ENCODE results near the gene SLC29A3.
"Not testable (repeated sequence)": the region's sequence is repeated elsewhere in the genome, so short reads cannot be mapped to it uniquely, and the experiment has no call there.

SLC29A3 gene

GRCh38 chr10:71347587-71348395, 28.7 kb downstream of the SLC29A3 start:
- DNase-seq, result no peak

- no peak for DNase-seq
Measured at GRCh38 chr10:71348850-71349249, 29.8 kb downstream of the SLC29A3 start.

DNA sequence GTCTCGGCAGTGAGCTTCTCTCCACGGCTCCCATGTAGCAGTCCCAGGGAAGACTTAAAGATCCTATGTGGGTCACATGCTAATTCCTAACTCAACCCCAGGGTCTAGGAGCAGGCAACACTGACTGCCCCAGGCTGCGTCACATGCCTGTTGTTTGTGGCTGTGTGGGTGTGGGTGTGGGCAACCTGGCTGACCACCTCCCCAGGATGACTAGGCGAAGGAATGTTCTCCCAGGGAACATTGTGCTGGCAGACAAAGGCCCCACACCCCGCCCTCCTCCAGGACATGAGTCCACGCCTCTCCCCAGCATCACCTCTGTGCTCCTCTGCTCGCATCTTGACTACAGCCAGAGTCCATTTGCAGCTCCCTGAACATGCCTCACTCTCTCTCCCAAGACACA, 30.3 kb downstream of the SLC29A3 start:
- DNase-seq, result no peak

GRCh38 chr10:71351087-71351486, 32.0 kb downstream of the SLC29A3 start:
- DNase-seq, result no peak

DNA sequence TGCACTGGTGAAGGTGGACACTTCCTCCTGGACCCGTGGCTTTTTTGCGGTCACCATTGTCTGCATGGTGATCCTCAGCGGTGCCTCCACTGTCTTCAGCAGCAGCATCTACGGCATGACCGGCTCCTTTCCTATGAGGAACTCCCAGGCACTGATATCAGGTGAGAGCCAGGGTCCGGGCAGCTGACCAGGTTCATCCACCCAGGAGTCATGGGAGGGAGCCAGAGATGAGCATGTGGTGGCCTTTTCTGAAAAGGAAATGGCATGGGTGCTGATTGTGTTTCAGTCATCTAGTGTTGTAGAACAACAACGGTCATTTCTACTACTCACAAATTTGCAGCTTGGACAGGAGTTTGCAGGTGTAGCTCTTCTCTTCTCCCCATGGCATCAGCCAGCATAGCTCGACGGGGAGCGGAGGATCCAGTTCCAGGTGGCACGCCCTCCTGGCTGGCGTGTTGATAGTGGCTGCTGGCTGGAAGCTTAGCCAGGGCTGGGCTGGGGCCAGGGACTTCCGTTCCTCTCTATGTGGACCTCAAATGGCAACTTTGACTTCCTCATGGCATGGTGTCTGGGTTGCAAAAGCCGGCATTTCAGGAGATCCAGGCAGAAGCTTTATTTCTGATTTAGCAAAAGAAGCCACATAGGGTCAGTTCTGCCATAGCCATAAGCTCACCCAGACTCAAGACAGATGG, 32.7 kb downstream of the SLC29A3 start:
- DNase-seq, result no peak

DNA sequence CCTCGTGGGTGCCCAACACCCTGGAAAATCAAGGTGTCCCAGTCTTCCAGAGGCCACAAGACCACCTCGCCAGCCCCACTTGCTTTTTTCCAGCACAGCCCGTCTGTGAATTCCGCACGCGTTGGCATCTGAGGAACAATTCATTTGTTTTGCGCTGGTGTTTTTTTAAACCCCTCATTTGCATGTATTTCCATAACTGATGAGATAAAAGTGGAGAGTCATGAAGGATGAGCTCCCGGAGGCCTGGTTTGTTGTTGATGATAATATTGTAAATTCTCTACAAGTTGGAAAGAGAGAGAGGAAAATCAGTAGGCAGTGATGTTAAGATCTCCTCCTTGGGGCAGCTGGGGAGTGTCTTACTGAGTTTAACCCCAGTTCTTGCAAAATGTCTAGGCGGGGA, 34.6 kb downstream of the SLC29A3 start:
- DNase-seq, result no peak

DNA sequence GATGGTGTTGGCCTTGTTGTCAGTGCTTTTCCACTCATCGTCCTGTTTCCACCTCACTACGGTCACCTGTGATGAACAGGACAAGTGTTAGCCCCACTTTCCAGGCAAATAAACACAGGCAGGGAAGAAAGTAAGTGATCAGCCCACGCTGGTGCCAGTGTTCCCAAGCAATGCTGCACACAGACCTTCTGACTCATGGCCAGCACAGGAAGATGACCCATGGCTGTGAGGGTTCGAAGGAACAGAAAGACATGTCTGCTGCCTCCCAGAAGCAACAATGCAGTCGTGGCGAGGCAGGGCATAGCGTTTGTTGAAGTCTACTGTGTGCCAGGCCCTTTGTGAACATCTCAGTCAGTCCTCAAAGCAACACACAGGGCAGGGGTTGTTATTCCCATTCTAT, 35.7 kb downstream of the SLC29A3 start:
- no peak for DNase-seq

GRCh38 chr10:71355886-71356285, 36.8 kb downstream of the SLC29A3 start:
- no peak for DNase-seq

DNA sequence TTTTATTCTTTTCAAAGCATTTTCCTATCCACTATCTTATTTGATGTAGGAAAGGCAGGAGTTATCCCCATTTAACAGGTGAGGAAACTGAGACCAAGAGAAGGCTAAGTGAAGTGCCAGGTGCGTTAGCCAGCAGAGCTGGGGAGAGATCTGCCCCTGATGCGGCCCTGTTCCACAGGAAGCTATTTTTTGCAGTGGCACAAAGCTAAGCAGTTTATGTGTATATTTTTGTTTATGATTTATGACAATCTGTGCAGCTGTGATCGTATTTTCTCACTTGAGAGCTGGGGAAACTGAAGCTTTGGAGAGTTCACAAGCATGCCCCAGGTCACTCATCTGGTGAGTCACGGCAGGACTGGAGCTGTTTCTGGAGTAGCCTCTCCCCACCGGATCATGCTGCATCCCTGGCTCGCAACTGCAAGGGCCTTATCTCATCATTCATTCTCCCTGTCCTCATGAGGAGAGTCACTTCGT, 38.8 kb downstream of the SLC29A3 start:
- no peak for DNase-seq

- DNase-seq, result no peak
Measured at GRCh38 chr10:71358277-71358676, 39.2 kb downstream of the SLC29A3 start.

GRCh38 chr10:71358906-71359305, 39.8 kb downstream of the SLC29A3 start:
- not testable (repeated sequence) for DNase-seq

GRCh38 chr10:71359364-71360046, 40.4 kb downstream of the SLC29A3 start:
- DNase-seq, result no peak

DNA sequence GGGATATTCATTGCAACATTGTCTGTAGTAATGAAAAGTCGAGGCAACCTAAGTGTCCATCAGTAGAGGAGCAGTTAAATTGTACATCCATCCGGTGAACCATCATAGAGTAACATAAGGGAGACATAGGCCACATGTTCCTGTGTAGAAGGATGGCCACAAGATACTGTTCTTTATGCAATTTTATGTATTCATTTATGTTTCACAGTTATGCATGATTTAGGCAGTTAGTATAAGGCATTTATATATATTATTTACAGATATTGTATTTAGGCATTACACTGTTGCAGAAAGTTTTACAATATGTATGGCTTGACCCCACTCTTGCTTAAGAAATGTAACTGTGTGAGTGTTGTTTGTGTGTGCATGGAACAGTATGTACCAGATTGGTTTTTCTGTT, 41.7 kb downstream of the SLC29A3 start:
- no peak for DNase-seq

DNA sequence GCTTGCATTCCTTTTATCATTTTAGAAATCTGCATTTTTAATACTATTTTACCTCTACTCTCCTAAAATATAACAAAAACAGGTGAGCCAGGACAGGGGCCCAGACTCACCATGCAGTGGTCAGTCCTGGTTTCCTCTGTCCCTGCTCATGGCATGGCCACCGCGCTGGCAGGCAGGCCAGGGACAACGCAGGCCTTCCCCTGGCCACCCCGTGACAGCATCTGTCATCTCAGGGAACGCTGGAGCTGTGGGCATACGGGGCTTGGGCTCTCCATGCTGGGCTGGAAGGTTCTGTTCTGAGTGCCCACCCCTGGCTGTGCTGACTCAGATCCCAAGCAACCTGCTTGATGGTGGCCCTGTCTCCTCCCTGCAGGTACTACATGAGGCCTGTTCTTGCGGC, 42.5 kb downstream of the SLC29A3 start:
- DNase-seq, result no peak

GRCh38 chr10:71362141-71362540, 43.1 kb downstream of the SLC29A3 start:
- DNase-seq, result no peak

DNA sequence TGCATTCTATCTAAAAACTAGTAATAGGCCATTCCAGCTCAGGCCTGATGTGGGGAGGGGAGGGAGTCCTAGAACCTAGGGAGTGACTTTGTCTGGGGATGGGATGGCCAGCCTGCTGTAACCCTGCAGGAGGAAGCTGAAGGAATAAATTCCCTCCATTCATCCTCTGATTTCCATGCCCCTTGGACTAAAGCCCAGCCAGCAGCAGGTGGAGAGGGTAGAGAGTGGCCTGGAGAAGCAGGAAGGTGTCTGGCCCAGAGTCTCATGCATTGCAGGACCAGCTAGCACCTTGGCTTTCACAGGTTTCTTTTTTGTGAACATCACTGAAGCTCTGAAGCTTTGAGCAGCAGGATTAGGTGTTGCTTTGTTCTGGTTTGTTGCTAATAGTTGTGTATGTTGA, 44.9 kb downstream of the SLC29A3 start:
- DNase-seq, result no peak

GRCh38 chr10:71365366-71365765, 46.3 kb downstream of the SLC29A3 start:
- no peak for DNase-seq

DNA sequence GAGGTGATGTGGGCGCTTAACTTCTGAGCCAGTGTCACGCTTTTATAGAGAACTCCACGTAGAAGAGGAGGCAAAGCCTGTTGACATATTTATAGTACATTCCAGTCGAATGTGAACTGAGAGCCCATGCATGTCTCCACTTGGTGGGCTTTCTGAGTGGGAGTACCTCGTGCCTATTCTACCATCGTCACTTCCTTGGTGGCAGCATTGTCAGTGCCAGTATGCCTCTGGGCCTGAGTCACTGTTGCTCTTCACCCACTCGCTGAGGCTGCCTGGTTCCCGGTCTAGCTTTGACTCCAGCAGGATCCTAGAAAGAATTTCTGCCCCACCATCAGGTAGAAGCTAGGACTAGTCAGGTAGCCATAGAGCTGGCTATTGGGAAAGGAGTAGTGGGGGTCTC, 47.6 kb downstream of the SLC29A3 start:
- no peak for DNase-seq

DNA sequence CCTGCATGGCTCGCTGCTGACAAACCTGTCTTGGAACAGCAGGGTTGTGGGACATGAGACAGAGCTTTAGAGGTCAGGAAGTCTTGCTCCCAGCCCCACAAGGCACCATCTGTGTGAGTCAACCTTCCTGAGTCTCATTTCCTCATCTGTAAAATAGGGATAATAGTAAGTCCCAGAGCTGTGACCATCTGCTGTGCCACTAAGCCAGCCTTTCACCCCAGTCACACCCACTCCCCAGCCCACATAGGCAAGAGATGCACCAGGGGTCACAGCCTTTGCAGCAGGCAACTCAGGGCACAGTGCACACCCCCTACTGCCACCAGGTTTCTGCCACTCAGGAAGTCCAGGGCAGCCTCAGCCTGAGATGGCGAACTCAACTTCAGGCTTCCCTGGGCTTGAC, 48.2 kb downstream of the SLC29A3 start:
- DNase-seq, result no peak

DNA sequence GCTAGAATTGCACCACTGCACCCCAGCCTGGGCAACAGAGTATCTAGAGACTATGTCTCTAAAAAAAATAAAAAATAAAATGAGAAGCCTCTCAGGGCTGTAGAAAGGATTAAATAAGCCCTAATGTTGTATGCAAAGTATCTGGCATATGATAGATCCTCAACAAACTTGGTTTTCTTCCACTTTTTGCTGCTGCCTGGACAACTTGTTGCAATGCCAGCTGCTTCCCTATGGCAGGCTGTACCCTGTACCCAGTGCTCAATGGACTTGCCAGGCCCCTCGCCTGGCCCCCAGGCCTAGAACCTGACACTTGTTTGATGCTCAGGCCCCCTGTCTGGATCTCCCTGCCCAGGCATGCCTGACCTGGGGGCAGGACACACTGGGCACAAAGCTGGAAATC, 49.1 kb downstream of the SLC29A3 start:
- DNase-seq, result no peak

DNA sequence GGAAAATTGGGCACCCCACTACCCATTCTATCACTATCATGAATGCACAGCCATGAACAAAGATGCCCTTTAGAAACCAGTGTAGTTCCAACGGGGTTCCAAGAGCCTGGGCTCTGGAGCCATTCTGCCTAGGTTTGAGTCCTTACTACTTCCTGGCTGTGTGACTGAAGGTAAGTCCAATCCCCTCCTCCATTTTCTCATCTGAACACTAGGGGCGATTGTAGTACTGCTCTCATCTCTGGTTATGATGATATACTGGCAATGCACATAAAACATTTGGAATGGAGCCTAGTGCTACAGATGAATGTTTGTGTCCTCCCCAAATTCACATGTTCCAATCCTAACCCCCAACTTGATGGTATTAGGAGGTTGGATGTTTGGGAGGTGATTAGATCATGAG, 49.6 kb downstream of the SLC29A3 start:
- DNase-seq, result no peak

DNA sequence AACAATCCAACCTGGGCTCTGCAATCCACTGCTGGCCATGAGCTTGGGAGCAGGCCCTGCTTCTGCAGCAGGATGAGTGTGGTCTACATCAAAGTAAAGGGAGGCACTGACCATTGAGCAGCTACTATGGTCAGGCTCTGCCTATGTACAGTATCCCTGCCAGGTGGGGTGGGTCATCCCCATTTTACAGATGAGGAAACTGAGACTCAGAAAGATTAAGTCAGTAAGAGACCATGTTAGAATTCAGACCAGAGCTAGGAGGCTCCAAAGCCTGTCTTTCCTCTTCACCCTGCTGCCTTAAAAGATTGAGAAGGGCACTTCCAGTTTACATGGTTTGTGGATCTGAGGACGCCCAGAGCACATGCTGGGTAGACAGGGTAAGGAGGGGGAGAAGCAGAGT, 50.5 kb downstream of the SLC29A3 start:
- DNase-seq, result no peak

GRCh38 chr10:71370031-71370430, 51.0 kb downstream of the SLC29A3 start:
- no peak for DNase-seq

GRCh38 chr10:71371750-71372166, 52.7 kb downstream of the SLC29A3 start:
- no peak for DNase-seq

Data from retina (tissue), 1 donor.